BLaER1 (cell line): Measurements from ENCODE around the gene MYOZ3.

Experiments
- H3K27ac ChIP-seq: shearing (Covaris generic); formaldehyde crosslinking; 2 replicates; pipeline ENCODE4 v1.8.1; 2022
- H3K27me3 ChIP-seq: shearing (Covaris generic); formaldehyde crosslinking; 2 replicates; pipeline ENCODE4 v1.8.1; 2022
- H3K36me3 ChIP-seq: shearing (Covaris generic); formaldehyde crosslinking; 2 replicates; pipeline ENCODE4 v1.8.1; 2022
- H3K4me1 ChIP-seq: shearing (Covaris generic); formaldehyde crosslinking; 2 replicates; pipeline ENCODE4 v1.8.1; 2022
- H3K4me2 ChIP-seq: shearing (Covaris generic); formaldehyde crosslinking; 2 replicates; pipeline ENCODE4 v1.8.1; 2022
- H3K4me3 ChIP-seq: shearing (Covaris generic); formaldehyde crosslinking; 2 replicates; pipeline ENCODE4 v1.8.1; 2022
- H3K9ac ChIP-seq: shearing (Covaris generic); formaldehyde crosslinking; 2 replicates; pipeline ENCODE4 v1.8.1; 2022
- H3K9me3 ChIP-seq: shearing (Covaris generic); formaldehyde crosslinking; 2 replicates; pipeline ENCODE4 v1.8.1; 2022
- H4K20me1 ChIP-seq: shearing (Covaris generic); formaldehyde crosslinking; 2 replicates; pipeline ENCODE4 v1.8.1; 2022
- Cebpa-rat ChIP-seq: shearing (Covaris generic); IDR thresholded peaks from 2 replicates; pipeline ENCODE4 v1.8.1; 2022

MYOZ3 gene

DNA sequence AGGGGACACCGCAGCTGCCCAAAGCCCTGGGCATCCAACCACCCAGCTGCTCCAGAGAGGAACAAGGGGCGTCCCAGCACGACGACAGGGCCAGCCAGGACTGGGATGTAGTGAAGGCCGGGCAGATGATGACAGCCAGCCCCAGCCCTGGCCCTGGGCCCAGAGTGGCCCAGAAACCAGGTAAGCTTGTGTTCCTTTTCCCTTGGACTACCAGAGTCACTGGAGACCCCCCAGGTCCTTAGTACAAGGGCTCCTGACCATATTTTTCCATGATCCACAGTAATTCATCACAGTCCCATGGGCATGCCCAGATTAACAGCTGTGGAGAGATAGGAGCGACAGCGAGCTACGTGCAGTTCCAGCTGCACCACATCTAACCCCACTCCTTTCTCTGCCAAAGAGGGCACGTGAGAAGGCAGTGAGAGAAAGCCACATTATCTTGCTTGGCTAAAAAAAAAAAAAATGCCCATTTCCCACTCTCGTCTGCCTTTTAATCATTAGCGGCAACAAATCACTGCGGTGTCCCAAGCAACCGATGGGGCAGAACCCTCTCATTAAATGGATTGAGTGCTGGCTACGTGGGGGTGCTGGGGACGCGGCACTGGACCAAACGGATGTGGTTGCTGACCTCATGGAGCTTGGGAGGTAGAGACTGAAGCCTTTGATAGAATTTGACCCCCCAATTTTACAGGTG, 42.3 kb upstream of the MYOZ3 start:
- H3K4me2 ChIP-seq: peak overlapping the region; percentile 76
- H3K9ac ChIP-seq: peak overlapping the region; percentile 15; the same call in 1 of the 2 replicates
- H3K4me1 ChIP-seq: peaks cover 99% of the 10 kb centered on the region
- no peak for TF ChIP-seq Cebpa-rat
- no peak overlapping the region for H3K4me3 ChIP-seq
- H3K27me3 ChIP-seq: no peaks in the 10 kb centered on the region
- H3K9me3 ChIP-seq: no peaks in the 10 kb centered on the region
- no peaks in the 10 kb centered on the region for H4K20me1 ChIP-seq
- H3K27ac ChIP-seq: peak overlapping the region; percentile 64
- no peaks in the 10 kb centered on the region for H3K36me3 ChIP-seq

DNA sequence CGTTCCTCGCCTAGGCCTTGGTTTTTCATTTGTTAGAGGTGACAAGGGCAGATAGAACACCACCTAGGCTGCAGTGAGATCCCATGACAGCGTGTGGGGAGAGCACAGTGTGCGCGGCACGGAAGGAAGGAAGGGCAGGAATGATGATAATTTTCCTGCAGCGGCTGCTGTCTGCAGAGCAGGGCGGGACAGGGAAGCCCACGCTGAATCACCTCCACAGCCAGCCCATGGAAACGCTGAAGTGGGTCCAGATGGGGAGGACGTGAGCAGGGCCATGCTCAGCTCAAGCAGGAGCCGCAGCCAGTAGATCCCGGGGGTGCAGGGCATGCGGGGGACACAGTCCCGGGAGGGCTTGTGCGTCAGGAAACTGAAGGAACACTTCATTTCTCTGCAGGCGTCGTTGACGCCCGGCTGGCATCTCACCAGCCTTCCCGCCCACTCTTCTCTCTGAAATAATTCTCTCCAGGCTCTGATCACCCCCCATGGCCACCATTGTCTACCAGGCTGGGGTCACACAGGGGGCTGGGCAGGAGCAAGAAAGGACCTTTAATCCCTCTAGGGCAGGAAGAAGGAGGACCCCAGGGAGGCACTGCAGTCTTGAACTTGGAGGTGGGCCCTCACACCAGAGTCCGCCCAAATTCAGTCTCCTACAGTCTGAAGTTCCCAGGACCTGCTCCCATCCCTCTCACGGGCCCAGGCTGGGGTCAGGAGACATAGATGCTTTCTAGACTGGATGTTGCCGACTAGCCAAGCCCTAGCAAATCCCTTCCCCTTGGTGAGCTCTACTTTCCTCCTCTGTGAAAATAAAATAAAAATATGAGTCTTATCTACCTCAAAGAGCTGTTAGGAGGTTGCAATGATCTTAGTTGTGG, 41.5 kb upstream of the MYOZ3 start:
- H3K4me1 ChIP-seq: peaks cover 96% of the 10 kb centered on the region
- no peak for TF ChIP-seq Cebpa-rat
- H4K20me1 ChIP-seq: no peaks in the 10 kb centered on the region
- H3K9ac ChIP-seq: peak overlapping the region; percentile 15; the same call in 1 of the 2 replicates
- no peak overlapping the region for H3K4me3 ChIP-seq
- H3K36me3 ChIP-seq: no peaks in the 10 kb centered on the region
- H3K9me3 ChIP-seq: no peaks in the 10 kb centered on the region
- peak overlapping the region; percentile 64 for H3K27ac ChIP-seq
- H3K4me2 ChIP-seq: peak overlapping the region; percentile 76
- H3K27me3 ChIP-seq: no peaks in the 10 kb centered on the region

DNA sequence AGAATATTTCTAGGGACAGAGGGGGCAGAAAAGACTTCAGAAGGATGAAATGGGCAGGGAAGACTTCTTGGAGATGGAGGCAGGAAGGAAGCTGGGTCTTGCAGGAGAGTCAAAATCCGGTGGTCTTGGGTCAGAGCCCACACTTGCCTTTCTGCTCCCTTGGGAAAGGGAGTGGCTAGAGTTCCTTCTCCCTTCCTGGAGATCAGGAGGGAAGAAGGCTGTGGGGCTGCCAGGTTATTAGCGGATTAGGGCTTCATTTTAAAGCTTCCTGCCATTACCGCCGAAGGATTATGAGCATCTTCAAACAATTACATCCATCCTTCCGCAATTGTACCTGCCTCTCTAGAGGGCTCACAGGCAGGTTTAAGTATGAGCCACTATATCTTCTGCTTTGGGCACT, 39.8 kb upstream of the MYOZ3 start:
- H3K36me3 ChIP-seq: no peaks in the 10 kb centered on the region
- peak overlapping the region; percentile 88 for H3K4me2 ChIP-seq
- H4K20me1 ChIP-seq: no peaks in the 10 kb centered on the region
- H3K27ac ChIP-seq: no peak overlapping the region
- TF ChIP-seq Cebpa-rat: no peak
- H3K4me3 ChIP-seq: no peak overlapping the region
- no peaks in the 10 kb centered on the region for H3K27me3 ChIP-seq
- H3K9me3 ChIP-seq: no peaks in the 10 kb centered on the region
- H3K4me1 ChIP-seq: peaks cover 91% of the 10 kb centered on the region
- no peak overlapping the region for H3K9ac ChIP-seq

DNA sequence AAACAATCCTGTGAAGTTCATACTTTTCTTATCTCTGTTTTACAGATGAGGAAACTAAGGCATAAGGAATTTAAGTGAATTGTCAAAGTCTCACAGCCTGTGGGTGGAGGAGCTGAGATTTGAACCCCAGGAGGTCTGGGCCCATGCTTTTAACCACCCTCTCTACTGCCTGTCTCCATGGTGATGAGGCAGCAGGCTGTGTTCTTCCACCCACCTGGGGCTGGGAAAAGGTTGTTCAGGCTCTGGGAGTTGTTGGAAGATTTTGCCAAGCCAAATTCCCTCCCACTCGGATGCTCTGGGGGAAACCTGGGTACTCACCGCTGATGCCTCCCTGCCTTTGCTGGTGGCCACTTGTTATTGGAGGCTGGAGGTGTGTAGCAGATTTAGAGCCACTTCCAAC, 38.9 kb upstream of the MYOZ3 start:
- Histone ChIP-seq H3K4me3 (no peak overlapping the region), H3K4me1 (peaks cover 91% of the 10 kb centered on the region), H3K27me3 (no peaks in the 10 kb centered on the region), H3K27ac (no peak overlapping the region; the same call in 1 of the 2 replicates), H3K9ac (no peak overlapping the region), H3K36me3 (no peaks in the 10 kb centered on the region), H3K4me2 (peak overlapping the region; percentile 88), H3K9me3 (no peaks in the 10 kb centered on the region), H4K20me1 (peaks cover 7% of the 10 kb centered on the region; the same call in 1 of the 2 replicates)
- TF ChIP-seq Cebpa-rat: no peak

DNA sequence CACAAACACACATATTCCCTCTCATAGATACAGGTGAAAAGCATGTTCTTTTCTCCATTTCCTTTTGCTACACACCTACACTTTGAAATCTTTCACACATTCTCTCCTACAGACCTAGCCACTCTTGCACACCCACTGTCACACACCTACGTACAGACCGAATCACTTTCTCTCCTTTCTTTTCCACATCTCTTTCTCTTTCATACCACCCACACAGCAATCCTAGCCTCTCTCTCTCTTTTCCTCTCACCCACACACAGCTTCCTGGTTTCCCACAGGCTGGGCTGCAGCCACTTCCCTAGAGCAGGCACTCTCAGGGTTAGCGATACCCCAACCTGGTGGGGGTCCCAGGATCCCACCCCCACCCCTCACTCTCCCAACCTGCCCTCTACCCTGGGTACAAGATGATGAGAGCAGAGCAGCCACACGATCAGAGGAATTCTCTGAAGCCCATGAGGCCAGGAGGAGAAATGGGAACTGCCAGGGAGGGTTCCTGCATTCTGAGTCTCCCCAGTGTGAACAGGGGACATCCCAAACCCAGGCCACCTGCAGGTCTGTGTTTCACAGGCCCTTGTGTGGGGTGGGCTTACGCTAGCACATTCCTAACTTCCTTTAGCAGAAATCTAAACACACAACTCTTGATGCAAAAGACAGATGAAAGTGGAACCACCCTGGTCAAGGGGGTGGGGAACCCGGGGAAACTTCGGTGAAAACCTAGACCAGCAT, 37.7 kb upstream of the MYOZ3 start:
- Histone ChIP-seq H4K20me1 (peaks cover 13% of the 10 kb centered on the region; the same call in 1 of the 2 replicates), H3K9ac (0 out of 2 replicates have a peak overlapping the region, but pooled peaks have one; percentile 28), H3K4me1 (peaks cover 91% of the 10 kb centered on the region), H3K36me3 (no peaks in the 10 kb centered on the region), H3K4me3 (no peak overlapping the region), H3K9me3 (no peaks in the 10 kb centered on the region), H3K27ac (peak overlapping the region; percentile 45; the same call in 1 of the 2 replicates), H3K27me3 (no peaks in the 10 kb centered on the region), H3K4me2 (peak overlapping the region; percentile 88)
- TF ChIP-seq Cebpa-rat: no peak

DNA sequence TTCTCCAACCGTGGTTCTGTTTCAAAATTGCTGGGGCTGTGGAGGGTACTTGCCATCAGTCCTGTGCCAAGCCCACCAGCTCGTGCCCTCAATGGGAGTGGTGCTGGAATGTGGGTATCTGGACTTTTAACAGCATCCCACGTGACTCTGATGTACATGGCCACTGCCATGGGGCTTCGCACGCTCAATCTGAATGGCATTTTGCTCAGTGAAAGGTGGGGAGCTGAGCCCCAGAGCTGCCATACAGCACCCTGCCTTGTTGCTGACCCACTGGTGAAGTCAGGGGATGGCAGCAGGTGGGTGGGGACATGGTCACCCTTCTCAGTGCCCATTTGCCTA, 37.2 kb upstream of the MYOZ3 start:
- H3K27ac ChIP-seq: peak overlapping the region; percentile 57
- no peaks in the 10 kb centered on the region for H3K9me3 ChIP-seq
- peak overlapping the region; percentile 40; the same call in 1 of the 2 replicates for H3K9ac ChIP-seq
- H3K4me3 ChIP-seq: peak overlapping the region; percentile 93
- H3K4me1 ChIP-seq: peaks cover 91% of the 10 kb centered on the region
- H4K20me1 ChIP-seq: peaks cover 17% of the 10 kb centered on the region; the same call in 1 of the 2 replicates
- peak overlapping the region; percentile 88 for H3K4me2 ChIP-seq
- H3K27me3 ChIP-seq: no peaks in the 10 kb centered on the region
- no peaks in the 10 kb centered on the region for H3K36me3 ChIP-seq
- no peak for TF ChIP-seq Cebpa-rat

DNA sequence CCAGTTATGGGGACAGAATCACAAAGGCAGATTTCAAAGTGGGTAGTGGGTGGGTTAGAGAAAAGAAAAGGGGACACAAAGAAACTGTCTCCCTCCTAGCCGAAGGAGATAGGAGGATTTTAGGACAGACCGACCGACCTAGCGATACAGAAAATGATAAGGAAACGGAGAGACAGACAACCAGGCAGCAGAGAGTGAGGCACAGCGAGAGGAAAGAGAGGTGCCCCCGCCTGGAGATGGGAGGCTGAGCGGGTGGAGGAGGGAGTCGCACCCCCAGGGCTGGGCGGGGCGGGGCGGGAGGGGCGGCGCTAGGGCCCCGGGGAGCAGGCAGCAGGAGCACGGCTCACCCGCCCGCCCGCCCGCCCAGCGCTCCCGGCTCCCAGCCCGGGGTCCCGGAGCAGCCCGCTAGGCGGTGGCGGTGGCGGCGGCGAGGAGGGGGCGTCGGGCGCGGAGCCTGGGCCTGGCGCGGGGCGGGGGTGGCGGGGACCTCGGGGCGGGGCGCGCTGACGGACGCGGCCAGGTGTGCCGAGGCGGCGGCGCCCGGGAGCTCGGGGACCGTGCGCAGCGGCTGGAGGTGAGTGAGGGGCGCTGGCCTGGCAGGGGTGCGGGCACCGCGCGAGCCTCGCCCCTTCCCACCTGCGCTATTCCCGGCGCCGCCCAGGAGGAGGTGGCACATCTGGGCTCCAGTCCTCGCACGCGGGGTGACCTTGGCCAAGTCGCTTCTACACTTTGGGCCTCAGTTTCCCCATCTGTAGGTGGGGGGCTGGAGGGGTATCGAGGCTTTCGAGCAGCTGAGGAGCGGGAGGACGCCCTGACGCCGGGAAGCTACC, 36.5 kb upstream of the MYOZ3 start:
- TF ChIP-seq Cebpa-rat: no peak
- Histone ChIP-seq H3K27me3 (no peaks in the 10 kb centered on the region), H3K4me2 (peak overlapping the region; percentile 93), H3K36me3 (peaks cover 7% of the 10 kb centered on the region), H3K9me3 (no peaks in the 10 kb centered on the region), H3K9ac (peak overlapping the region; percentile 85), H3K4me3 (peak overlapping the region; percentile 93), H3K27ac (peak overlapping the region; percentile 82), H4K20me1 (peaks cover 24% of the 10 kb centered on the region; the same call in 1 of the 2 replicates), H3K4me1 (peaks cover 91% of the 10 kb centered on the region)

DNA sequence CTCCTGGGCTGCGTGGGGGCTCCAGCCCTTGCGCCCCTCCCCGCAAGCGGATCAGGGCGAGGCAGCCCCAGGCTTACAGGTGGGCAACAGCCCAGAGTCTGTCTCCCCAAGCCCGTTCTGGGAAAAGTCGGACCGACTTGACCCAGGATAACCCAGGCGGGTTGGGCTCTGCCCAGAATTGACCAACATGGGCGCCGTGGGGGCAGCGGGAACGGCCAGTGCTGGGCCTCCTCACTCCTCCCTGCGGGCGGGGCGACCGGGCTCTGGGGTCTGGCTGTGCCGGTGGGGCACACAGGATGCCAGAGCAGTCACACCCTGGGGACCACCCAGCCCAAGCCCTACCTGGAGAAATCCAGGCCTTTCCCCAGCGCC, 35.9 kb upstream of the MYOZ3 start:
- Histone ChIP-seq H3K27ac (peak overlapping the region; percentile 82), H3K9ac (peak overlapping the region; percentile 85)
- no peak for TF ChIP-seq Cebpa-rat

More for the DNA sequence above, 35.9 kb upstream of the MYOZ3 start:
- Histone ChIP-seq H3K36me3 (peaks cover 13% of the 10 kb centered on the region), H3K27me3 (no peaks in the 10 kb centered on the region), H3K9me3 (no peaks in the 10 kb centered on the region), H3K4me1 (peaks cover 90% of the 10 kb centered on the region), H3K4me3 (peak overlapping the region; percentile 93), H4K20me1 (peaks cover 30% of the 10 kb centered on the region), H3K4me2 (peak overlapping the region; percentile 93)
